K562 (cell line): ENCODE measurements around the gene CHAD. TPM values are rescaled to one million over a fixed set of nuclear protein-coding genes. Genes with fewer than 3 reads are reported as not detected.

Experiments used
- ASH1L ChIP-seq: fragments of 450-650 bp; IDR thresholded peaks from 2 replicates; pipeline ENCODE4 v1.6.1; 2018; ENCODE audit warnings: borderline replicate concordance, mild to moderate bottlenecking, low read depth; ENCODE audit not compliant: partially characterized antibody
- FOXP4 ChIP-seq: sonication (generic); formaldehyde crosslinking; IDR thresholded peaks from 2 replicates; pipeline ENCODE4 v1.8.0; 2022; ENCODE audit warnings: mild to moderate bottlenecking, missing genetic modification reagents, borderline replicate concordance
- NR2C2 ChIP-seq, 2 experiments: fragments of 200-800 bp in 1 of 2; sonication (Bioruptor generic) in 1 of 2; sonication (generic) in 1 of 2; formaldehyde crosslinking in 1 of 2; IDR thresholded peaks; 2 replicates each; pipeline versions ENCODE4 v1.6.1 to v1.8.0; 2016 to 2022; ENCODE audit warnings: mild to moderate bottlenecking in 1 of 2, missing compliant biosample characterization in 1 of 2, missing genetic modification characterization in 1 of 2, missing genetic modification reagents in 1 of 2
- RBM17 ChIP-seq: fragments of 200-400 bp; formaldehyde crosslinking; IDR thresholded peaks from 2 replicates; pipeline ENCODE4 v1.6.1; 2017; ENCODE audit warnings: low read depth, mild to moderate bottlenecking, low read length, borderline replicate concordance
- SMAD4 ChIP-seq: fragments of 250-450 bp; sonication (Bioruptor Pico); conservative IDR thresholded peaks from 2 replicates; pipeline ENCODE4 v1.8.0; 2021; ENCODE audit warnings: inconsistent platforms, mild to moderate bottlenecking, moderate library complexity
- YY1 ChIP-seq, 3 experiments: IDR thresholded peaks; 2 replicates each; pipeline ENCODE4 v1.6.1; 2011; ENCODE audit warnings: low read length in 2 of 3, mild to moderate bottlenecking in 2 of 3, moderate library complexity in 2 of 3, borderline replicate concordance in 1 of 3, control low read depth in 1 of 3, low read depth in 1 of 3; ENCODE audit not compliant: insufficient read depth in 3 of 3, insufficient replicate concordance in 2 of 3, control insufficient read depth in 1 of 3, insufficient read length in 1 of 3; ENCODE audit errors: extremely low read depth in 1 of 3
- ZBTB11 ChIP-seq, 3 experiments: fragments of 200-800 bp in 1 of 3; fragments of 250-450 bp in 1 of 3; fragments of 450-650 bp in 1 of 3; sonication (Bioruptor Pico) in 1 of 3; sonication (Bioruptor generic) in 1 of 3; formaldehyde crosslinking in 1 of 3; IDR thresholded peaks; 2 replicates each; pipeline versions ENCODE4 v1.6.1 to v1.8.0; 2016 to 2022; ENCODE audit warnings: mild to moderate bottlenecking in 2 of 3, missing genetic modification characterization in 2 of 3, missing compliant biosample characterization in 1 of 3, moderate library complexity in 1 of 3
- polyA plus RNA-seq, 8 experiments: library from polyadenylated mRNA; depleted of rRNA in 4 of 8; stranded (reverse) in 5 of 8; unstranded in 3 of 8; fragments of >200 nt; fragmentation: Nextera tagmentation in 2 of 8; fragmentation: Illumina TruSeq in 1 of 8; extraction: Ambion mirVana in 2 of 8; extraction: Trizol in 1 of 8; gene quantifications; 2 replicates each; pipeline versions ENCODE4 v1.2.1 to v1.2.3, GENCODE V29; 2011 to 2014; ENCODE audit warnings: inconsistent platforms in 1 of 8, missing spikeins in 1 of 8
- total RNA-seq, 7 experiments: library from RNA; depleted of rRNA in 6 of 7; stranded (reverse); fragments of >200 nt in 6 of 7; fragmentation: Illumina TruSeq in 2 of 7; extraction: Trizol in 2 of 7; gene quantifications; 2 replicates each; pipeline versions ENCODE4 v1.2.1 to v1.2.3, GENCODE V29; 2011 to 2021; ENCODE audit warnings: low replicate concordance in 1 of 7
- TF ChIP-seq, protein P1 (sequence below): sonication (generic); formaldehyde crosslinking; IDR thresholded peaks from 2 replicates; pipeline ENCODE4 v1.8.0; 2022; ENCODE audit warnings: mild to moderate bottlenecking, missing genetic modification reagents
- TF ChIP-seq, protein P2 (sequence below), 2 experiments: fragments of 200-800 bp in 1 of 2; sonication (Bioruptor generic) in 1 of 2; sonication (generic) in 1 of 2; formaldehyde crosslinking in 1 of 2; IDR thresholded peaks in 1 of 2; conservative IDR thresholded peaks in 1 of 2; 2 replicates each; pipeline versions ENCODE4 v1.5.0 to v1.6.1; 2016 to 2020; ENCODE audit warnings: missing compliant biosample characterization in 1 of 2, missing genetic modification characterization in 1 of 2, missing genetic modification reagents in 1 of 2

The CHAD gene
- total and polyA plus RNA-seq, 9 of the 15 experiments (the other 6 are each of a cell fraction or from before 2014, with no cell fraction given), result not detected

- TF ChIP-seq, protein P1, sequence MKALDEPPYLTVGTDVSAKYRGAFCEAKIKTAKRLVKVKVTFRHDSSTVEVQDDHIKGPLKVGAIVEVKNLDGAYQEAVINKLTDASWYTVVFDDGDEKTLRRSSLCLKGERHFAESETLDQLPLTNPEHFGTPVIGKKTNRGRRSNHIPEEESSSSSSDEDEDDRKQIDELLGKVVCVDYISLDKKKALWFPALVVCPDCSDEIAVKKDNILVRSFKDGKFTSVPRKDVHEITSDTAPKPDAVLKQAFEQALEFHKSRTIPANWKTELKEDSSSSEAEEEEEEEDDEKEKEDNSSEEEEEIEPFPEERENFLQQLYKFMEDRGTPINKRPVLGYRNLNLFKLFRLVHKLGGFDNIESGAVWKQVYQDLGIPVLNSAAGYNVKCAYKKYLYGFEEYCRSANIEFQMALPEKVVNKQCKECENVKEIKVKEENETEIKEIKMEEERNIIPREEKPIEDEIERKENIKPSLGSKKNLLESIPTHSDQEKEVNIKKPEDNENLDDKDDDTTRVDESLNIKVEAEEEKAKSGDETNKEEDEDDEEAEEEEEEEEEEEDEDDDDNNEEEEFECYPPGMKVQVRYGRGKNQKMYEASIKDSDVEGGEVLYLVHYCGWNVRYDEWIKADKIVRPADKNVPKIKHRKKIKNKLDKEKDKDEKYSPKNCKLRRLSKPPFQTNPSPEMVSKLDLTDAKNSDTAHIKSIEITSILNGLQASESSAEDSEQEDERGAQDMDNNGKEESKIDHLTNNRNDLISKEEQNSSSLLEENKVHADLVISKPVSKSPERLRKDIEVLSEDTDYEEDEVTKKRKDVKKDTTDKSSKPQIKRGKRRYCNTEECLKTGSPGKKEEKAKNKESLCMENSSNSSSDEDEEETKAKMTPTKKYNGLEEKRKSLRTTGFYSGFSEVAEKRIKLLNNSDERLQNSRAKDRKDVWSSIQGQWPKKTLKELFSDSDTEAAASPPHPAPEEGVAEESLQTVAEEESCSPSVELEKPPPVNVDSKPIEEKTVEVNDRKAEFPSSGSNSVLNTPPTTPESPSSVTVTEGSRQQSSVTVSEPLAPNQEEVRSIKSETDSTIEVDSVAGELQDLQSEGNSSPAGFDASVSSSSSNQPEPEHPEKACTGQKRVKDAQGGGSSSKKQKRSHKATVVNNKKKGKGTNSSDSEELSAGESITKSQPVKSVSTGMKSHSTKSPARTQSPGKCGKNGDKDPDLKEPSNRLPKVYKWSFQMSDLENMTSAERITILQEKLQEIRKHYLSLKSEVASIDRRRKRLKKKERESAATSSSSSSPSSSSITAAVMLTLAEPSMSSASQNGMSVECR (CRISPR knock-in tag), result peak; percentile 75
- TF ChIP-seq NR2C2 (CRISPR knock-in tag; IDR thresholded peaks at IDR 0.05) (peak; percentile 53; the same call in 1 of the 2 replicates), NR2C2 (tag; IDR thresholded peaks at IDR 0.05) (peak; percentile 93), ASH1L (no peak), RBM17 (no peak), FOXP4 (CRISPR knock-in tag) (peak; percentile 84; the same call in 1 of the 2 replicates), ZBTB11 (CRISPR knock-in tag; IDR thresholded peaks at IDR 0.05) (peak in 1 of 3 experiments; percentile 88; a peak in 2 of 6 replicates), YY1 (IDR thresholded peaks at IDR 0.05; ENCODE audit: borderline replicate concordance in 1 of 3, control insufficient read depth in 1 of 3, extremely low read depth in 1 of 3, insufficient read depth in 3 of 3, insufficient read length in 1 of 3, insufficient replicate concordance in 2 of 3, low read depth in 1 of 3, low read length in 2 of 3) (peak; percentile 58 to 94 (median 92)), SMAD4 (CRISPR knock-in tag) (peak; percentile 91; the same call in 1 of the 2 replicates)
- TF ChIP-seq, protein P2, sequence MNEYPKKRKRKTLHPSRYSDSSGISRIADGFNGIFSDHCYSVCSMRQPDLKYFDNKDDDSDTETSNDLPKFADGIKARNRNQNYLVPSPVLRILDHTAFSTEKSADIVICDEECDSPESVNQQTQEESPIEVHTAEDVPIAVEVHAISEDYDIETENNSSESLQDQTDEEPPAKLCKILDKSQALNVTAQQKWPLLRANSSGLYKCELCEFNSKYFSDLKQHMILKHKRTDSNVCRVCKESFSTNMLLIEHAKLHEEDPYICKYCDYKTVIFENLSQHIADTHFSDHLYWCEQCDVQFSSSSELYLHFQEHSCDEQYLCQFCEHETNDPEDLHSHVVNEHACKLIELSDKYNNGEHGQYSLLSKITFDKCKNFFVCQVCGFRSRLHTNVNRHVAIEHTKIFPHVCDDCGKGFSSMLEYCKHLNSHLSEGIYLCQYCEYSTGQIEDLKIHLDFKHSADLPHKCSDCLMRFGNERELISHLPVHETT (CRISPR knock-in tag; conservative IDR thresholded peaks at IDR 0.05 in 1 of 2, IDR thresholded peaks at IDR 0.05 in 1 of 2), result peak in 1 of 2 experiments; percentile 93; a peak in 2 of 4 replicates
These were observed 10.0 kb upstream of the CHAD start, which contains the start of gene RSAD1 (continued) for GRCh38 chr17:50478391-50479381.
